GM11168 (cell line): ENCODE results near the gene CPSF3.

Experiments used
- in situ Hi-C: fragments of 300-500 bp; cut with MboI; formaldehyde crosslinking; loops from one replicate; pipeline ENCODE4 v1.12.0; 2022; ENCODE audit warnings: low sequenced_read_pairs; ENCODE audit not compliant: unreplicated experiment

Gene CPSF3

GRCh38 chr2:9416267-9416961 lies 7.0 kb upstream of the CPSF3 start:
- in situ Hi-C loops, result no loop called here

GRCh38 chr2:9416962-9417316 lies 6.5 kb upstream of the CPSF3 start:
- in situ Hi-C loops, result no loop called here

- in situ Hi-C loops, result no loop called here
Observed at GRCh38 chr2:9417725-9418124, 5.7 kb upstream of the CPSF3 start.

GRCh38 chr2:9418746-9419145 lies 4.7 kb upstream of the CPSF3 start:
- in situ Hi-C loops, result no loop called here

GRCh38 chr2:9419541-9419940 lies 3.9 kb upstream of the CPSF3 start:
- in situ Hi-C loops, result no loop called here

- in situ Hi-C loops, result no loop called here
Observed at GRCh38 chr2:9420495-9420894, 3.0 kb upstream of the CPSF3 start.

- in situ Hi-C loops, result no loop called here
Observed at GRCh38 chr2:9422321-9423099, 944 bp upstream of the CPSF3 start.

GRCh38 chr2:9423922-9424272 lies 443 bp downstream of the CPSF3 start:
- in situ Hi-C loops, result no loop called here

GRCh38 chr2:9424447-9425164 lies 1.2 kb downstream of the CPSF3 start:
- in situ Hi-C loops, result no loop called here

GRCh38 chr2:9428965-9429577 lies 5.6 kb downstream of the CPSF3 start:
- in situ Hi-C loops, result no loop called here

GRCh38 chr2:9430316-9431293 lies 7.2 kb downstream of the CPSF3 start:
- in situ Hi-C loops, result no loop called here

GRCh38 chr2:9434489-9434888 lies 11.0 kb downstream of the CPSF3 start:
- in situ Hi-C loops, result no loop called here

- in situ Hi-C loops, result no loop called here
Observed at GRCh38 chr2:9439536-9439935, 16.1 kb downstream of the CPSF3 start.

GRCh38 chr2:9440058-9440727 lies 16.7 kb downstream of the CPSF3 start:
- in situ Hi-C loops, result no loop called here

GRCh38 chr2:9441556-9441955 lies 18.1 kb downstream of the CPSF3 start:
- in situ Hi-C loops, result no loop called here

- in situ Hi-C loops, result no loop called here
Observed at GRCh38 chr2:9443526-9443925, 20.1 kb downstream of the CPSF3 start.

GRCh38 chr2:9445089-9445488 lies 21.6 kb downstream of the CPSF3 start:
- in situ Hi-C loops, result no loop called here

- in situ Hi-C loops, result no loop called here
Observed at GRCh38 chr2:9451231-9451630, 27.8 kb downstream of the CPSF3 start.

GRCh38 chr2:9460441-9461017 lies 37.1 kb downstream of the CPSF3 start:
- in situ Hi-C loops, result no loop called here
